BLaER1 treated with 17β-estradiol and CSF1 and Interleukin-3, amounts not matched to agents 10 nM and 100 nM (cell line): ENCODE data around the gene SLC23A2.

Source experiments
- H3K27ac ChIP-seq, 11 experiments: shearing (Covaris generic); formaldehyde crosslinking; 2 replicates each; pipeline ENCODE4 v1.8.1; 2022
- H3K27me3 ChIP-seq, 11 experiments: shearing (Covaris generic); formaldehyde crosslinking; 2 replicates each; pipeline ENCODE4 v1.8.1; 2022
- H3K36me3 ChIP-seq, 11 experiments: shearing (Covaris generic); formaldehyde crosslinking; 2 replicates each; pipeline ENCODE4 v1.8.1; 2022
- H3K4me1 ChIP-seq, 10 experiments: shearing (Covaris generic); formaldehyde crosslinking; 2 replicates each; pipeline ENCODE4 v1.8.1; 2022
- H3K4me2 ChIP-seq, 11 experiments: shearing (Covaris generic); formaldehyde crosslinking; 2 replicates each; pipeline ENCODE4 v1.8.1; 2022
- H3K4me3 ChIP-seq, 10 experiments: shearing (Covaris generic); formaldehyde crosslinking; 2 replicates each; pipeline ENCODE4 v1.8.1; 2022
- H3K9ac ChIP-seq, 11 experiments: shearing (Covaris generic); formaldehyde crosslinking; 2 replicates each; pipeline ENCODE4 v1.8.1; 2022
- H3K9me3 ChIP-seq, 11 experiments: shearing (Covaris generic); formaldehyde crosslinking; replicated peaks in 1 of 11; 2 replicates each; pipeline ENCODE4 v1.8.1; 2022
- H4K20me1 ChIP-seq, 11 experiments: shearing (Covaris generic); formaldehyde crosslinking; 2 replicates each; pipeline ENCODE4 v1.8.1; 2022
- Cebpa-rat ChIP-seq, 11 experiments: shearing (Covaris generic); IDR thresholded peaks; 2 replicates each; pipeline ENCODE4 v1.8.1; 2022

Gene SLC23A2

GRCh38 chr20:4844325-4844724 lies 157.0 kb downstream of the SLC23A2 start:
- Histone ChIP-seq H3K9me3 (peaks cover 0 to 10% (median 7%) of the 10 kb centered on the region in 11 experiments; a peak in 7 of 22 replicates), H3K36me3 (no peaks in the 10 kb centered on the region), H3K4me1 (peaks cover 5 to 32% (median 9%) of the 10 kb centered on the region in 10 experiments; a peak in 18 of 20 replicates), H3K4me3 (no peak overlapping the region), H3K27ac (peak overlapping the region in 4 of 11 experiments; percentile 8 to 54 (median 36); a peak in 6 of 22 replicates), H3K9ac (no peak overlapping the region), H3K27me3 (no peaks in the 10 kb centered on the region), H4K20me1 (no peaks in the 10 kb centered on the region), H3K4me2 (no peak overlapping the region)
- no peak for TF ChIP-seq Cebpa-rat (IDR thresholded peaks at IDR 0.05)

DNA sequence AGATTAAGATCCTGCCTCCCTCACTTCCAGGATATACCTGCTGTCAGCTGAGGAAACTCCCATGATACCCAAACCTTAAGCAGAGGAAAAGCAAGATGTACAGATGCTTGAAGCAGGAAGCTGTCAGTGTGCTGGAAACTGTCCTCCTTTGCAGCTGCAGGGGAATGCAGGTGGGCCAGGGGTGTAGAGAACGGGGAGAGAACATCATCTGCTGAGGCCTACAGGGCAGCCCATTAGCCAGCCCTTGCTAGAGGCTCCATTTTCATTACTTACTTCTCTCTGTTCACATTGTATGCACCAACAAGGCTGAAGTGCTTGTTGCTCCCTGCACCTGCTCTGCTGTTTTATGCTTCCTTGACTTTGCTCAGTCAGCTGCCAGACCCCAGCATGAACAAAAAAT lies 160.5 kb downstream of the SLC23A2 start:
- Histone ChIP-seq H3K27ac (no peak overlapping the region), H3K4me3 (no peak overlapping the region), H3K27me3 (no peaks in the 10 kb centered on the region), H3K9me3 (peaks cover 0 to 11% (median 7%) of the 10 kb centered on the region in 11 experiments; a peak in 7 of 22 replicates), H3K9ac (no peak overlapping the region), H3K4me1 (peaks cover 5 to 10% (median 9%) of the 10 kb centered on the region in 10 experiments; a peak in 18 of 20 replicates), H3K4me2 (peak overlapping the region in 2 of 11 experiments; percentile 16 to 37; a peak in 2 of 22 replicates), H3K36me3 (no peaks in the 10 kb centered on the region), H4K20me1 (no peaks in the 10 kb centered on the region)
- no peak for TF ChIP-seq Cebpa-rat (IDR thresholded peaks at IDR 0.05)

GRCh38 chr20:4838526-4838925 lies 162.8 kb downstream of the SLC23A2 start:
- H3K9me3 ChIP-seq, result peaks cover 0 to 11% (median 7%) of the 10 kb centered on the region in 11 experiments; a peak in 6 of 22 replicates
- peaks cover 0 to 9% (median 2%) of the 10 kb centered on the region in 10 experiments; a peak in 6 of 20 replicates for H3K4me1 ChIP-seq
- no peak overlapping the region for H3K4me3 ChIP-seq
- H3K9ac ChIP-seq, result no peak overlapping the region
- H3K4me2 ChIP-seq, result no peak overlapping the region
- H3K27ac ChIP-seq, result no peak overlapping the region
- H3K36me3 ChIP-seq, result no peaks in the 10 kb centered on the region
- no peak for TF ChIP-seq Cebpa-rat (IDR thresholded peaks at IDR 0.05)
- no peaks in the 10 kb centered on the region for H3K27me3 ChIP-seq
- no peaks in the 10 kb centered on the region for H4K20me1 ChIP-seq

DNA sequence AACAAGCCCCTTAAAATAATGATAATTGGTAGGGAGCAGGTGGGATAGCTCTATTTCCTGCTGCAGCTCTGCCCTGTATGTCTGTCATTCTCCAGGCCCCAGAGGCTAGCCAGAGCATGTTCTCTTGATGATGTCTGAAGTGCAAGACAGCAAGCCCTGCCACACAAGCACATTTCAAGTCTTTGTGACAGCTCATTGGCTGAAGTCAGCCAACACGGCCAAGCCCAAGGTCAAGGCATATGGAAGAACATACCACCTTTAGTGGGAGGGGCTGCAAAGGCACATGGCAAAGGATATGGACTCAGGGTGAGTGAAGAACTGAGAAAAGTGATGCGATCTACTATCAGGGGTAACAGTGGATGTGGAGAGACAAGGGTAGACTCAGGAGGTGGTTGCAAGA lies 163.6 kb downstream of the SLC23A2 start:
- Histone ChIP-seq H3K9me3 (peaks cover 0 to 11% (median 7%) of the 10 kb centered on the region in 11 experiments; a peak in 6 of 22 replicates), H3K4me1 (peaks cover 0 to 9% (median 2%) of the 10 kb centered on the region in 10 experiments; a peak in 6 of 20 replicates), H4K20me1 (no peaks in the 10 kb centered on the region), H3K9ac (no peak overlapping the region), H3K36me3 (no peaks in the 10 kb centered on the region), H3K27me3 (no peaks in the 10 kb centered on the region), H3K27ac (no peak overlapping the region), H3K4me3 (no peak overlapping the region), H3K4me2 (no peak overlapping the region)
- TF ChIP-seq Cebpa-rat (IDR thresholded peaks at IDR 0.05), result no peak

- no peak for TF ChIP-seq Cebpa-rat (IDR thresholded peaks at IDR 0.05)
- Histone ChIP-seq H3K4me3 (no peak overlapping the region), H3K27ac (no peak overlapping the region), H3K4me2 (no peak overlapping the region), H3K9ac (no peak overlapping the region), H4K20me1 (no peaks in the 10 kb centered on the region), H3K27me3 (no peaks in the 10 kb centered on the region), H3K36me3 (no peaks in the 10 kb centered on the region), H3K9me3 (peaks cover 0 to 16% (median 7%) of the 10 kb centered on the region in 11 experiments; a peak in 10 of 22 replicates), H3K4me1 (peaks cover 0 to 9% (median 2%) of the 10 kb centered on the region in 10 experiments; a peak in 6 of 20 replicates)
These were observed 164.4 kb downstream of the SLC23A2 start for GRCh38 chr20:4836935-4837334.

GRCh38 chr20:4836473-4836872 lies 164.8 kb downstream of the SLC23A2 start:
- no peak overlapping the region for H3K9ac ChIP-seq
- no peaks in the 10 kb centered on the region for H3K27me3 ChIP-seq
- no peak overlapping the region for H3K27ac ChIP-seq
- TF ChIP-seq Cebpa-rat (IDR thresholded peaks at IDR 0.05), result no peak
- H3K4me3 ChIP-seq, result no peak overlapping the region
- H3K9me3 ChIP-seq, result peaks cover 0 to 16% (median 7%) of the 10 kb centered on the region in 11 experiments; a peak in 10 of 22 replicates
- peaks cover 0 to 9% (median 2%) of the 10 kb centered on the region in 10 experiments; a peak in 6 of 20 replicates for H3K4me1 ChIP-seq
- H3K4me2 ChIP-seq, result no peak overlapping the region
- H4K20me1 ChIP-seq, result no peaks in the 10 kb centered on the region
- no peaks in the 10 kb centered on the region for H3K36me3 ChIP-seq

GRCh38 chr20:4835244-4836177 lies 165.8 kb downstream of the SLC23A2 start:
- no peak overlapping the region for H3K27ac ChIP-seq
- no peaks in the 10 kb centered on the region for H4K20me1 ChIP-seq
- no peaks in the 10 kb centered on the region for H3K36me3 ChIP-seq
- peaks cover 0 to 1% (median 0%) of the 10 kb centered on the region in 10 experiments; a peak in 3 of 20 replicates for H3K4me1 ChIP-seq
- no peak for TF ChIP-seq Cebpa-rat (IDR thresholded peaks at IDR 0.05)
- H3K27me3 ChIP-seq, result no peaks in the 10 kb centered on the region
- H3K9ac ChIP-seq, result no peak overlapping the region
- H3K4me2 ChIP-seq, result no peak overlapping the region
- no peak overlapping the region for H3K4me3 ChIP-seq
- peaks cover 0 to 16% (median 6%) of the 10 kb centered on the region in 11 experiments; a peak in 10 of 22 replicates for H3K9me3 ChIP-seq

DNA sequence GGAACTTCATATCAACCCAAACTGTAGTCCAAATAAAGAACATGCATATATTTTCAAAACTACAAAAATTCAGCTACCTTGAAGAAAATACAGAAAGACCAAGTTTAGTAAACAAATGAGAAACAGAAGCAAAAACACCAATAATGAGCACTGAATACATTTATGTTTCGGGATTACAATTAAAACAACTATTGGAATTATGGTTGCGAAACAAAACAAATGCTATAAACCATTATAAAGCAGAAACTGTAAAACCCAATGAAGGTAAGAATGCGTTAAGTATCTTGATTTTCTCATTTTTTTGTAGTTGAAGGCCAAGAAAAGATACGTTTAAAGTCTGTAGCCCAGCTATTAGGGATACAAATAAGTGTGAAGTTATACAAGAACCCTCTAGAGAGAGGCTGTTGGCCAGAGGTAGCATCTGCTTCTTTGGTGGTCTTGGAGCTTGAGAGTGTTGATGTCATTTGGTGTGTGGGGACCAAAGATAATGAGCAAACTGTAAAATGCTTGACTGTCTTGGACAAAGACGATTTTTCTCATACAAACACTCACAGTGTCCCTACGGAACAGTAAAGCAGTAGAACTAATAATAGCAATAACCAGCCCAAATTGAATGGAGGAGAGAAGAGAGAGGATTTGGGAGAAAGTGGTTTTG lies 168.1 kb downstream of the SLC23A2 start:
- H3K27ac ChIP-seq, result no peak overlapping the region
- no peak overlapping the region for H3K4me3 ChIP-seq
- no peak for TF ChIP-seq Cebpa-rat (IDR thresholded peaks at IDR 0.05)
- H3K9me3 ChIP-seq, result peaks cover 0 to 6% (median 0%) of the 10 kb centered on the region in 11 experiments; a peak in 5 of 22 replicates
- no peak overlapping the region for H3K4me2 ChIP-seq
- H3K27me3 ChIP-seq, result no peaks in the 10 kb centered on the region
- H3K4me1 ChIP-seq, result peaks cover 13 to 20% (median 18%) of the 10 kb centered on the region in 10 experiments
- H4K20me1 ChIP-seq, result no peaks in the 10 kb centered on the region
- no peaks in the 10 kb centered on the region for H3K36me3 ChIP-seq
- H3K9ac ChIP-seq, result no peak overlapping the region

DNA sequence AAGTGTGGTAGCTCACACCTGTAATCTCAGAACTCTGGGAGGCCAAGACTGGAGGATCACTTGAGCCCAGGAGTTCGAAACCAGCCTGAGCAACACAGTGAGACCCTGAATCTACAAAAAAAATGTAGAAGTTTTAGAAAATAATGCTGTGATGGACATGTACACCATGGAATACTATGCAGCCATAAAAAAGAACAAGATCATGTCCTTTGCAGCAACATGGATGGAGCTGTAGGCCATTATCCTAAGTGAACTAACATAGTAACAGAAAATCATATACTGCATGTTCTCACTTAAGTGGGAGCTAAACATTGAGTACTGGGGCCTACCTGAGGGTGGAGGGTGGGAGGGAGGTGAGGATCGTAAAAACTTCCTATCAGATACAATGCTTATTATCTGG lies 168.8 kb downstream of the SLC23A2 start:
- Histone ChIP-seq H4K20me1 (no peaks in the 10 kb centered on the region), H3K4me3 (no peak overlapping the region), H3K27ac (no peak overlapping the region), H3K27me3 (no peaks in the 10 kb centered on the region), H3K36me3 (no peaks in the 10 kb centered on the region), H3K4me1 (peaks cover 20 to 27% (median 25%) of the 10 kb centered on the region in 10 experiments), H3K4me2 (no peak overlapping the region), H3K9me3 (peaks cover 0 to 6% (median 0%) of the 10 kb centered on the region in 11 experiments; a peak in 5 of 22 replicates), H3K9ac (no peak overlapping the region)
- no peak for TF ChIP-seq Cebpa-rat (IDR thresholded peaks at IDR 0.05)
